ENCODE data around the gene GJB6.

The GJB6 gene

GRCh38 chr13:20190481-20191310 is 41.4 kb downstream of the GJB6 start:
- in situ Hi-C loops (cut with HindIII; ENCODE audit: low sequenced_read_pairs) = loop anchor here (5.0 to 10.0 kb wide), 4 partner anchors 47 to 654 kb away; no protein-coding TSS in a partner anchor

GRCh38 chr13:20190076-20190475 is 42.0 kb downstream of the GJB6 start:
- in situ Hi-C loops (cut with HindIII; ENCODE audit: low sequenced_read_pairs) = loop anchor here (5.0 to 10.0 kb wide), 4 partner anchors 47 to 655 kb away; no protein-coding TSS in a partner anchor

GRCh38 chr13:20188667-20189553 is 43.2 kb downstream of the GJB6 start:
- in situ Hi-C loops (cut with HindIII; ENCODE audit: low sequenced_read_pairs) = no loop called here

GRCh38 chr13:20186771-20187170 is 45.3 kb downstream of the GJB6 start:
- in situ Hi-C loops (cut with HindIII; ENCODE audit: low sequenced_read_pairs) = no loop called here

GRCh38 chr13:20185366-20186056 is 46.6 kb downstream of the GJB6 start:
- in situ Hi-C loops (cut with HindIII; ENCODE audit: low sequenced_read_pairs) = no loop called here

GRCh38 chr13:20182231-20182846 is 49.8 kb downstream of the GJB6 start:
- in situ Hi-C loops (cut with HindIII; ENCODE audit: low sequenced_read_pairs) = no loop called here

GRCh38 chr13:20181188-20181587 is 50.9 kb downstream of the GJB6 start:
- in situ Hi-C loops (cut with HindIII; ENCODE audit: low sequenced_read_pairs) = no loop called here

- in situ Hi-C loops (cut with HindIII; ENCODE audit: low sequenced_read_pairs) = no loop called here
Observed at GRCh38 chr13:20178156-20178555, 54.0 kb downstream of the GJB6 start.

- in situ Hi-C loops (cut with HindIII; ENCODE audit: low sequenced_read_pairs) = no loop called here
Observed at GRCh38 chr13:20177049-20177831, 54.9 kb downstream of the GJB6 start.

- in situ Hi-C loops (cut with HindIII; ENCODE audit: low sequenced_read_pairs) = no loop called here
Observed at GRCh38 chr13:20175907-20176652, 56.0 kb downstream of the GJB6 start.

- in situ Hi-C loops (cut with HindIII; ENCODE audit: low sequenced_read_pairs) = no loop called here
Observed at GRCh38 chr13:20175406-20175794, 56.7 kb downstream of the GJB6 start.

- in situ Hi-C loops (cut with HindIII; ENCODE audit: low sequenced_read_pairs) = no loop called here
Observed at GRCh38 chr13:20174656-20175405, 57.3 kb downstream of the GJB6 start.

- in situ Hi-C loops (cut with HindIII; ENCODE audit: low sequenced_read_pairs) = no loop called here
Observed at GRCh38 chr13:20173116-20173746, 58.9 kb downstream of the GJB6 start.
